Nephron (organoid): ENCODE measurements around the gene LSM14A.
"Not testable (repeated sequence)": the region's sequence is repeated elsewhere in the genome, so short reads cannot be mapped to it uniquely, and the experiment has no call there.

Source experiments
- H3K27ac Mint-ChIP-seq, 3 experiments: 2 replicates each; pipeline ENCODE4 v1.8.0; 2020; ENCODE audit warnings: mixed read lengths in 3 of 3, mild to moderate bottlenecking in 2 of 3, moderate library complexity in 1 of 3
- H3K27me3 Mint-ChIP-seq: 2 replicates; pipeline ENCODE4 v1.8.0; 2021; ENCODE audit warnings: low read depth, mild to moderate bottlenecking, moderate library complexity, mixed read lengths
- H3K36me3 Mint-ChIP-seq: 2 replicates; pipeline ENCODE4 v1.8.0; 2020; ENCODE audit warnings: low read depth, mixed read lengths
- H3K4me1 Mint-ChIP-seq: 2 replicates; pipeline ENCODE4 v1.8.0; 2020; ENCODE audit warnings: mixed read lengths
- H3K4me3 Mint-ChIP-seq, 3 experiments: 2 replicates each; pipeline ENCODE4 v1.8.0; 2020; ENCODE audit warnings: mild to moderate bottlenecking in 3 of 3, mixed read lengths in 3 of 3, moderate library complexity in 2 of 3
- H3K9me3 Mint-ChIP-seq: 2 replicates; pipeline ENCODE4 v1.8.0; 2020; ENCODE audit warnings: mixed read lengths
- CTCF ChIP-seq, 3 experiments: fragments of 200-600 bp; sonication (generic); IDR thresholded peaks; one replicate each; pipeline ENCODE4 v1.5.0; 2021; ENCODE audit warnings: antibody characterized with exemption in 3 of 3; ENCODE audit not compliant: unreplicated experiment in 3 of 3

Gene LSM14A

GRCh38 chr19:34151439-34151838, 20.9 kb upstream of the LSM14A start:
- H3K4me1 Mint-ChIP-seq: no peaks in the 10 kb centered on the region
- peaks cover 3% of the 10 kb centered on the region for H3K27me3 Mint-ChIP-seq
- no peaks in the 10 kb centered on the region for H3K36me3 Mint-ChIP-seq
- no peak for TF ChIP-seq CTCF (IDR thresholded peaks at IDR 0.05; ENCODE audit: unreplicated experiment in 3 of 3)
- H3K9me3 Mint-ChIP-seq: no peaks in the 10 kb centered on the region
- no peak overlapping the region for H3K4me3 Mint-ChIP-seq
- H3K27ac Mint-ChIP-seq: no peak overlapping the region

- H3K27ac Mint-ChIP-seq: no peak overlapping the region
- peaks cover 3% of the 10 kb centered on the region for H3K27me3 Mint-ChIP-seq
- no peaks in the 10 kb centered on the region for H3K36me3 Mint-ChIP-seq
- H3K4me1 Mint-ChIP-seq: no peaks in the 10 kb centered on the region
- H3K4me3 Mint-ChIP-seq: no peak overlapping the region
- no peak for TF ChIP-seq CTCF (IDR thresholded peaks at IDR 0.05; ENCODE audit: unreplicated experiment in 3 of 3)
- H3K9me3 Mint-ChIP-seq: no peaks in the 10 kb centered on the region
Measured at GRCh38 chr19:34154401-34154800, 17.9 kb upstream of the LSM14A start.

- Mint-ChIP-seq H3K4me3 (no peak overlapping the region), H3K4me1 (no peaks in the 10 kb centered on the region), H3K27me3 (peaks cover 3% of the 10 kb centered on the region), H3K9me3 (no peaks in the 10 kb centered on the region), H3K27ac (no peak overlapping the region), H3K36me3 (no peaks in the 10 kb centered on the region)
- no peak for TF ChIP-seq CTCF (IDR thresholded peaks at IDR 0.05; ENCODE audit: unreplicated experiment in 3 of 3)
Measured at GRCh38 chr19:34155686-34156085, 16.6 kb upstream of the LSM14A start.

- not testable (repeated sequence) for H3K4me3 Mint-ChIP-seq, H3K36me3 Mint-ChIP-seq, H3K27ac Mint-ChIP-seq, H3K4me1 Mint-ChIP-seq, H3K9me3 Mint-ChIP-seq, H3K27me3 Mint-ChIP-seq
Measured at GRCh38 chr19:34158966-34159365, 13.3 kb upstream of the LSM14A start.

GRCh38 chr19:34159541-34159940, 12.8 kb upstream of the LSM14A start:
- H3K27me3 Mint-ChIP-seq, H3K36me3 Mint-ChIP-seq, H3K27ac Mint-ChIP-seq: not testable (repeated sequence)

GRCh38 chr19:34161902-34162301, 10.4 kb upstream of the LSM14A start:
- not testable (repeated sequence) for H3K27ac Mint-ChIP-seq, H3K4me3 Mint-ChIP-seq, H3K36me3 Mint-ChIP-seq, H3K27me3 Mint-ChIP-seq, H3K9me3 Mint-ChIP-seq, H3K4me1 Mint-ChIP-seq

More at GRCh38 chr19:34159541-34159940, 12.8 kb upstream of the LSM14A start:
- not testable (repeated sequence) for H3K4me3 Mint-ChIP-seq, H3K4me1 Mint-ChIP-seq, H3K9me3 Mint-ChIP-seq

GRCh38 chr19:34165295-34165738, 7.0 kb upstream of the LSM14A start:
- H3K4me3 Mint-ChIP-seq: no peak overlapping the region
- H3K9me3 Mint-ChIP-seq: no peaks in the 10 kb centered on the region

GRCh38 chr19:34169475-34170199, 2.7 kb upstream of the LSM14A start:
- H3K27me3 Mint-ChIP-seq, H3K9me3 Mint-ChIP-seq, H3K36me3 Mint-ChIP-seq: not testable (repeated sequence)
- Mint-ChIP-seq H3K4me3 (peak overlapping the region; percentile 38 to 51 (median 43)), H3K4me1 (peaks cover 24% of the 10 kb centered on the region), H3K27ac (peak overlapping the region in 1 of 3 experiments; percentile 100)

More at GRCh38 chr19:34165295-34165738, 7.0 kb upstream of the LSM14A start:
- no peak for TF ChIP-seq CTCF (IDR thresholded peaks at IDR 0.05; ENCODE audit: unreplicated experiment in 3 of 3)
- Mint-ChIP-seq H3K36me3 (no peaks in the 10 kb centered on the region), H3K4me1 (no peaks in the 10 kb centered on the region), H3K27me3 (no peaks in the 10 kb centered on the region), H3K27ac (no peak overlapping the region)
